GM23338 (cell line): ENCODE data around the gene CNN2.

Source experiments
- CTCF ChIP-seq, 2 experiments: fragments of 200-600 bp in 1 of 2; sonication (generic) in 1 of 2; conservative IDR thresholded peaks; 2 replicates each; pipeline versions ENCODE4 v1.5.1 to v1.6.1; 2016 to 2017; ENCODE audit warnings: antibody characterized with exemption in 2 of 2, low read depth in 2 of 2, mild to moderate bottlenecking in 2 of 2, moderate library complexity in 1 of 2
- ETS1 ChIP-seq: IDR thresholded peaks from 2 replicates; pipeline ENCODE4 v1.6.1; 2016; ENCODE audit warnings: antibody characterized with exemption
- EZH2 ChIP-seq: fragments of 200-600 bp; sonication (generic); IDR thresholded peaks from one replicate; pipeline ENCODE4 v1.8.0; 2017; ENCODE audit warnings: antibody characterized with exemption, mild to moderate bottlenecking, low read depth; ENCODE audit not compliant: unreplicated experiment
- EZH2phosphoT487 ChIP-seq: fragments of 200-600 bp; sonication (generic); IDR thresholded peaks from one replicate; pipeline ENCODE4 v1.8.1; 2018; ENCODE audit warnings: antibody characterized with exemption; ENCODE audit not compliant: unreplicated experiment
- POLR2AphosphoS5 ChIP-seq: IDR thresholded peaks from 2 replicates; pipeline ENCODE4 v1.6.1; 2016; ENCODE audit warnings: antibody characterized with exemption, low read depth
- TF ChIP-seq, protein P1 (sequence below): IDR thresholded peaks from one replicate; pipeline ENCODE4 v1.6.1; 2018; ENCODE audit warnings: antibody characterized with exemption; ENCODE audit not compliant: unreplicated experiment

DNA sequence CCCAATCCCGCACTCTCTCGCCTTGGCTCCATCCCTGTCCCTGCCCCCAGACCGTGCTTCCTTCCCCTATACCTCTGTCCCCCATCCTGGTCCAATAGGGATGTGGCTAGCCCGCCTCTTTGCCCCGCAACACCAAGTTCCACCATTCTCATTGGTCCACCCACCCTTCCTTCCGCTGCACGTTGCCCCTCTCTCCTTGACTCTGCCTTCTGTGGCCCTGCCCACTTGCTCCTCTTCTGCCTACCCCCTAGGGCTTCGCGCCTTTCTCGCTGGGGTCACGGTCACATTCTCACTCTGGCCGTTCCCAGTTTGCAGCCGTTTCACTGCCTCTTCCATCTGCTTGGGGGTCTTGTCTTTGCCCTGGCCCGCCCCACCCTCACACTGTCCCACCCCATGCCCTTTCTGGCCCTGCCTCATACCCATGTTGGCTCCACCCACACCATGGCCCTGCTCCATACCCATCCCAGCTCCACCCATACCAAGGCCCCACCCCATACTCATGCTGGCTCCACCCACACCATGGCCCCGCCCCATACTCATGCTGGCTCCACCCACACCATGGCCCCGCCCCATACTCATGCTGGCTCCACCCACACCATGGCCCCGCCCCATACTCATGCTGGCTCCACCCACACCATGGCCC lies 36.1 kb downstream of the CNN2 start:
- TF ChIP-seq, protein P1, sequence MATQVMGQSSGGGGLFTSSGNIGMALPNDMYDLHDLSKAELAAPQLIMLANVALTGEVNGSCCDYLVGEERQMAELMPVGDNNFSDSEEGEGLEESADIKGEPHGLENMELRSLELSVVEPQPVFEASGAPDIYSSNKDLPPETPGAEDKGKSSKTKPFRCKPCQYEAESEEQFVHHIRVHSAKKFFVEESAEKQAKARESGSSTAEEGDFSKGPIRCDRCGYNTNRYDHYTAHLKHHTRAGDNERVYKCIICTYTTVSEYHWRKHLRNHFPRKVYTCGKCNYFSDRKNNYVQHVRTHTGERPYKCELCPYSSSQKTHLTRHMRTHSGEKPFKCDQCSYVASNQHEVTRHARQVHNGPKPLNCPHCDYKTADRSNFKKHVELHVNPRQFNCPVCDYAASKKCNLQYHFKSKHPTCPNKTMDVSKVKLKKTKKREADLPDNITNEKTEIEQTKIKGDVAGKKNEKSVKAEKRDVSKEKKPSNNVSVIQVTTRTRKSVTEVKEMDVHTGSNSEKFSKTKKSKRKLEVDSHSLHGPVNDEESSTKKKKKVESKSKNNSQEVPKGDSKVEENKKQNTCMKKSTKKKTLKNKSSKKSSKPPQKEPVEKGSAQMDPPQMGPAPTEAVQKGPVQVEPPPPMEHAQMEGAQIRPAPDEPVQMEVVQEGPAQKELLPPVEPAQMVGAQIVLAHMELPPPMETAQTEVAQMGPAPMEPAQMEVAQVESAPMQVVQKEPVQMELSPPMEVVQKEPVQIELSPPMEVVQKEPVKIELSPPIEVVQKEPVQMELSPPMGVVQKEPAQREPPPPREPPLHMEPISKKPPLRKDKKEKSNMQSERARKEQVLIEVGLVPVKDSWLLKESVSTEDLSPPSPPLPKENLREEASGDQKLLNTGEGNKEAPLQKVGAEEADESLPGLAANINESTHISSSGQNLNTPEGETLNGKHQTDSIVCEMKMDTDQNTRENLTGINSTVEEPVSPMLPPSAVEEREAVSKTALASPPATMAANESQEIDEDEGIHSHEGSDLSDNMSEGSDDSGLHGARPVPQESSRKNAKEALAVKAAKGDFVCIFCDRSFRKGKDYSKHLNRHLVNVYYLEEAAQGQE = no peak
- TF ChIP-seq EZH2 (no peak), CTCF (conservative IDR thresholded peaks at IDR 0.05; ENCODE audit: low read depth in 2 of 2) (no peak), POLR2AphosphoS5 (no peak), EZH2phosphoT487 (no peak), ETS1 (no peak)
